Mucosa of descending colon (tissue), 3 donors: ENCODE data around the gene DSCAML1. TPM values are rescaled to one million over a fixed set of nuclear protein-coding genes. Genes with fewer than 3 reads are reported as not detected.

Source experiments
- ATAC-seq: fragments of 200-7000 bp; cut with Tn5 transposase; one replicate; pipeline ENCODE4 v1.9.1; 2020; ENCODE audit warnings: mild to moderate bottlenecking, moderate library complexity
- DNase-seq, 3 donors: peaks; one replicate each; pipeline ENCODE4 v3.0.0-alpha.2; 2020
- H3K36me3 ChIP-seq: fragments of 200-600 bp; one replicate; pipeline ENCODE4 v1.8.0; 2021; ENCODE audit warnings: low read depth, mild to moderate bottlenecking
- H3K4me1 ChIP-seq: fragments of 200-600 bp; one replicate; pipeline ENCODE4 v1.8.0; 2021; ENCODE audit warnings: low read depth, mild to moderate bottlenecking
- H3K4me3 ChIP-seq: fragments of 200-600 bp; one replicate; pipeline ENCODE4 v1.8.0; 2021; ENCODE audit warnings: mild to moderate bottlenecking
- H3K9me3 ChIP-seq: fragments of 200-600 bp; one replicate; pipeline ENCODE4 v1.8.0; 2021; ENCODE audit warnings: mild to moderate bottlenecking
- intact Hi-C, 2 donors: fragments of 100-400 bp; cut with DNase I in 1 of 2; cut with micrococcal nuclease in 1 of 2; formaldehyde crosslinking; loops; one replicate each; pipeline versions ENCODE4 v1.11.0 to v1.11.1; 2022; cut with DNase I, micrococcal nuclease
- total RNA-seq, 3 donors: library from RNA; stranded (reverse); fragmentation: NEBNext Ultra II Directional in 2 of 3; extraction: Animal tissue kit (Norgen Biotek cat#: 25700) in 2 of 3; gene quantifications; one replicate each; pipeline versions ENCODE4 v1.2.1 to v1.2.4, GENCODE V29; 2021 to 2023
- TF ChIP-seq, protein P1 (sequence below): fragments of 200-600 bp; IDR thresholded peaks from one replicate; pipeline ENCODE4 v1.8.0; 2022; ENCODE audit warnings: antibody characterized with exemption, mild to moderate bottlenecking
- donor health status: DM: no; HTN: no; CAD: no; lungs with moderate emphysema.
- donor health status: DM: no; HTN: no; CAD: no.
- donor health status: DM: no; HTN: yes; CAD: no.

The DSCAML1 gene
- total RNA-seq, 3 donors from 2014 or later, result 5.0 to 5.5 (median 5.3) TPM

GRCh38 chr11:117750357-117750756, 46.7 kb downstream of the DSCAML1 start:
- Histone ChIP-seq H3K9me3 (no peaks in the 10 kb centered on the region), H3K4me3 (no peak overlapping the region), H3K4me1 (peaks cover 31% of the 10 kb centered on the region), H3K36me3 (no peaks in the 10 kb centered on the region)
- TF ChIP-seq, protein P1, sequence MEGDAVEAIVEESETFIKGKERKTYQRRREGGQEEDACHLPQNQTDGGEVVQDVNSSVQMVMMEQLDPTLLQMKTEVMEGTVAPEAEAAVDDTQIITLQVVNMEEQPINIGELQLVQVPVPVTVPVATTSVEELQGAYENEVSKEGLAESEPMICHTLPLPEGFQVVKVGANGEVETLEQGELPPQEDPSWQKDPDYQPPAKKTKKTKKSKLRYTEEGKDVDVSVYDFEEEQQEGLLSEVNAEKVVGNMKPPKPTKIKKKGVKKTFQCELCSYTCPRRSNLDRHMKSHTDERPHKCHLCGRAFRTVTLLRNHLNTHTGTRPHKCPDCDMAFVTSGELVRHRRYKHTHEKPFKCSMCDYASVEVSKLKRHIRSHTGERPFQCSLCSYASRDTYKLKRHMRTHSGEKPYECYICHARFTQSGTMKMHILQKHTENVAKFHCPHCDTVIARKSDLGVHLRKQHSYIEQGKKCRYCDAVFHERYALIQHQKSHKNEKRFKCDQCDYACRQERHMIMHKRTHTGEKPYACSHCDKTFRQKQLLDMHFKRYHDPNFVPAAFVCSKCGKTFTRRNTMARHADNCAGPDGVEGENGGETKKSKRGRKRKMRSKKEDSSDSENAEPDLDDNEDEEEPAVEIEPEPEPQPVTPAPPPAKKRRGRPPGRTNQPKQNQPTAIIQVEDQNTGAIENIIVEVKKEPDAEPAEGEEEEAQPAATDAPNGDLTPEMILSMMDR, result no peak
- ATAC-seq, result peak; percentile 43
- intact Hi-C loops, result no loop called here
- DNase-seq, result peak in 2 of 3 donors; percentile 44 to 45

GRCh38 chr11:117749541-117749910, 47.5 kb downstream of the DSCAML1 start:
- peaks cover 31% of the 10 kb centered on the region for H3K4me1 ChIP-seq
- no peak overlapping the region for H3K4me3 ChIP-seq
- DNase-seq (no peak), ATAC-seq (peak; percentile 9)
- H3K36me3 ChIP-seq, result no peaks in the 10 kb centered on the region
- intact Hi-C loops, result no loop called here
- TF ChIP-seq, protein P1, result no peak
- H3K9me3 ChIP-seq, result no peaks in the 10 kb centered on the region

- TF ChIP-seq, protein P1, result no peak
- Histone ChIP-seq H3K9me3 (no peaks in the 10 kb centered on the region), H3K36me3 (no peaks in the 10 kb centered on the region), H3K4me1 (peaks cover 31% of the 10 kb centered on the region), H3K4me3 (no peak overlapping the region)
- DNase-seq, result peak; percentile 75 to 81 (median 76)
- intact Hi-C loops, result no loop called here
- ATAC-seq, result peak; percentile 95
Measured at GRCh38 chr11:117748771-117749540, 48.1 kb downstream of the DSCAML1 start.

- Histone ChIP-seq H3K4me3 (no peak overlapping the region), H3K9me3 (no peaks in the 10 kb centered on the region), H3K4me1 (peaks cover 31% of the 10 kb centered on the region), H3K36me3 (no peaks in the 10 kb centered on the region)
- ATAC-seq (no peak), DNase-seq (no peak)
- TF ChIP-seq, protein P1, result no peak
- intact Hi-C loops, result no loop called here
Measured at GRCh38 chr11:117747892-117748291, 49.1 kb downstream of the DSCAML1 start.

GRCh38 chr11:117745346-117745745, 51.7 kb downstream of the DSCAML1 start:
- DNase-seq, result no peak

More at GRCh38 chr11:117745346-117745745, 51.7 kb downstream of the DSCAML1 start:
- H3K4me1 ChIP-seq, result peaks cover 27% of the 10 kb centered on the region
- no peak overlapping the region for H3K4me3 ChIP-seq
- ATAC-seq, result no peak
- TF ChIP-seq, protein P1, result no peak
- no peaks in the 10 kb centered on the region for H3K9me3 ChIP-seq
- no peaks in the 10 kb centered on the region for H3K36me3 ChIP-seq
- intact Hi-C loops, result no loop called here
